Effector CD4-positive, alpha-beta T cell (primary cell): Measurements from ENCODE around the gene CD46.
"Not testable (repeated sequence)": the region's sequence is repeated elsewhere in the genome, so short reads cannot be mapped to it uniquely, and the experiment has no call there.

Experiments
- DNase-seq: peaks from one replicate; pipeline ENCODE4 v3.0.0-alpha.2; 2020

The CD46 gene

GRCh38 chr1:207751463-207751789 is 428 bp upstream of the CD46 start:
- not testable (repeated sequence) for DNase-seq

DNA sequence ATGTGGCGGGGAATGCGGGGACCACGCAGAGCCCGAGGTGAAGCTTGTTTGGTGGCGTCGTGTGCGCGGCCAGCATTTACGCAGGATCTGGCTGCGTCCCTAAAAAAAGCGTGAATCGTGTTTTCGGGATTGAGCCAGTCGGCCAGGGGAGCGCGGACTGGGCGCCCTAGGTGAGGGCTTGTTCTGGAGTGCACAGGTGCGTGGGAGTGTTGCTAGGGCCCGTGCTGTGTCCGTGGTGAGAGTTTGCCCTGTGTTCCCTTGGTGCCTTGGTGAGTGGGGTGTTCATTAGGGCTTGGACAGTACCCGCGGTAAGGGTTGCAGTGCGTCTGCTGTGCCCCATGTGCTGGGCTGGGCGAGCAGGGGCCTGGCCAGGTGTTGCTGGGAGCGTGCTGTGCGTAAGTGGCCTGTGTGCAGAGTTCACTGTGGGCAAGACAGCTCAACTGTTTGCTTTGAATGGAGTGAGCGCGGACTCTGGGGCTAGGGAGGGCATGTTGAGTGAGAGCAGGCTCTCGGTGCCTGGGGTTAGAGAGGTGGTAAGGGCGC is 673 bp downstream of the CD46 start:
- no peak for DNase-seq

DNA sequence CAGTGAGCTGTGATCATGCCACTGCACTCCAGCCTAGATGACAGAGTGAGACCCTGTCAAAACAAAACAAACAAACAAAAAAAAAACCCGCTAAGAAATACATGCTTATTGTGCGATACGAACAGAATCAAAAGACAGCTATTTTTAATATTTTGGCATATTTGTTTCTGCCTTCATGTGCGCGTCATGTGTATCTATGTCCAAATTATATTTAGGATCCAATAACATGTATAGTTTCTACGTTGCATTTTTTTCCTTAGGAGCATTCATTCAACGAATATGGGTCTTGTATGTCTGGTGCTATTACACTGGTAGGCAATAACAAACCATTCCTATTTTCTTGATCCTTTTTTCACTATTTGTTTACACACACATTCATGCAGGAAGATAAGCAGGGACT is 1.8 kb downstream of the CD46 start:
- DNase-seq: no peak

DNA sequence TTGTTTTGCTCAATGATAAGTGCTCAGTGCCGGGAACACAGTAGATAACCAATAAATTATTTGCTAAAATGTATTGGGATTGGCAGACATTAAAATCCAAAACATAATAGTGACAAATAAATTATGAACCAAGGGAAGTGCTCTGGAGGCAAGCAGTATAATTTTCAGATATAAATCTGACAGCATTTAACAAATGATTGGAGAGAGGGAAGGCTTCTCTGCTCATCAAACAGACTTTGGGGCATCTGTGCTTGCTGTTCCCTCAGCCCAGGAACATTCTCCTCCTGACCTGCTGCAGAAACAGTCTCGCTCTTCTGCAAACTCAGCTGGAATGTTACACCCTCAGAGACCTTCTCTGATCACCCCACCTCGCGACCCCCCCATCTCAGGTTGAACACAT is 2.2 kb downstream of the CD46 start:
- DNase-seq: no peak

DNA sequence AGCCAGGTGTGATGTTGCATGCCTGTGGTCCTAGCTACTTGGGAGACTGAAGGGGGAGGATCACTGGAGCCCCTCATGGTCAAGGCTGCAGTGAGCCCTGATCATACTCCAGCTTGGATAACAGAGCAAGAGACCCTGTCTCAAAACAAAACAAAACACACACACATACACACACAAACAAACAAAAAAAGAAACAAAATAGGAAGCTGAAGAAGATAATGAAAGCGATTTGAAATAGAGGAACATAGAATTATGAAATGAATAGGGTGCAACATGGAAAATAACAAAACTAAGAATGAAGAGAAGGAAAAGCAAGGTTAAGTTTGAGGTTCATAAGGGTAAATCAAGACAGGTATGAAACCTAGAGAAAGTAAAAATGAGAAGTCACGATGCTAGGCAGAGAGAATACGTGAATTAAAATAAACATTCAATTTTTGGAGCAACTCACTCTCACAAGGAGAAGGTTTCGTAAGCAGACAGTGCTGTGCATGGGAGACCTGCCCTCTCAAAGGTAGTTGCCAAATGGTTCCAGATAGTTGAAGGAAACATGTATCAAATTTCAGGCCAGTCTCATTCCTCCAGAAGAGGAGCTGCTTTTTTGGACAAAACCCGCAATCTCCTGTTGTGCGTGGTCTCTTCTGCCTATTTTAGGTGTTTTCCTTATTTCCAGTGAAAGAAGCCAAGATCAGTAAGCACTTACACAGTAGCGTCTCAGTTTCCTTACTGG is 3.3 kb downstream of the CD46 start:
- no peak for DNase-seq

DNA sequence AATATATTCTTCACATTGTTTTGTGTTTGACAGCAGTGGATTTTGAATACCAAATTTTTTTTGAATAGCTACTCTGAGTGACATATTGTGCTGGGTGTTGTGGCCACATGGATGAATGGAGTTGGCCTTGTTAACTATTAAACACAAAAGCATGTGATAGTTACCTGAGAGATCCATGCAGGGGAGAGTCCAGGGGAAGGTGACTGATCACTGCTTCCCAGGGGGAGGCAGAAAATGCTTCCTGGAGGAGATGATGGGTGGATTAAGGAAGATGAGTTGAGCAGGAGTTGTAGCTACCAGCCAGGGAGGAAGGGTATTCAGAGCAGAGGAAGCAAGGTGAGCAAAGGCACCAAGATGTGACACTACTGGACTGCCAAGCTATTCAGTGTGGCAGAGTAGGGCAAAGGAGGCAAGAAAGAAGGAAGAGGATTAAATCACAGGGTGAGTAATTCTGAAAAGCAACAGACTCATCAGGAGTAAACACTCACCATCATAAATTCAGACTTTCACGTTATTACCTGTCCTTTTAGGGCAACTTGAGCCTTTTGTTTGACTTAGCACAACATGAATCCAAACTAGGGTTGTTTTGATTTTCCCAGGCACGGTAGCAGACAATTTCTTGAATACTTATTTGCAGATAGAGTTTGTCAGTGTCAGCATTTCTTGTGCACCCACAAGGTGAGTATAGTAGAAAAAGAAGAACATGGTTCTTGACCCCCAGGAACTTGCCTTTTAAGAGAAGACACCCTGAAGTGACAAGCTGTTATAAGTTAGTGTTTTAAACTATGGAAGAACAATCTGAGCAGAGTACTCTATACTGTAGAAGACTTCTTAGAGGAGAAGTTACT is 4.2 kb downstream of the CD46 start:
- no peak for DNase-seq

DNA sequence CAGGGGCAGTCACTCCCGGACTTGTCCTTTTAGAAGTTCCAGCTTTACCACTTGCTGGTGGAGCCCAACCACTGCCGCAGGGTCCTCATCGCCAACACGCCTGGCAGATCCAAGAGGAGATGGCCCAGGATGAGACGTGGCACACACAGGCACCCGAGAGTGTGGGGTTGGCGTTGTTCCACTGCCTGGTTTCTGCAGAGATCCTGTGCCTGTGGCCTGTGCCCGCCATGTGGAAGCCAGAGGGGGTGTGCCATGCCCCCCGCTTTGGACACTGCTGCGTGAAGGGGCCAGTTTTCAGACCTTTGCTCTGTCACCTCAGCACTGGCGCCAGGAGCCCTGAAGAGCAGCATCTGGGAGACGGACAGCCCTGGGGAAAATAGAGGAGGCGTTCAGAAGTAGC is 10.8 kb downstream of the CD46 start:
- no peak for DNase-seq

GRCh38 chr1:207763091-207763490 is 11.2 kb downstream of the CD46 start:
- no peak for DNase-seq

GRCh38 chr1:207763972-207764371 is 12.1 kb downstream of the CD46 start:
- no peak for DNase-seq

DNA sequence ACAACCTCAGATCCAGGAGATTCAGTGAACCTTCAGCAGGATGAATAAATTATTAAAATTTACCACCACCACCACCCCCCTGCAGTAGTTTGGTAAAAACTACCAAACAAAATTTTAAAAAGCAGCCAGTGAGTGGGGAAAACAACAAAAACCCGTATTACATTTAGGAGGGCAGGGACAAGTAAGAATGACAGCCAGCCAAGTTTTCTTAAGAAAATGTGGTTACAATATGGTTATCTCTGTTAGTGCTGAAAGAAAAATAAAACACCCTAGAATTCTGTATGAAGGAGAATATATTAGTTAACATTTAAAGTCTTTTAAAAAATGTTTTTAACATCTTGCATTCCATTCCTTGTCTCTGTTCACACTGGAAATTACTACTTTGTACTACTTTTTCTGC is 14.7 kb downstream of the CD46 start:
- DNase-seq: no peak

- DNase-seq: not testable (repeated sequence)
These were observed 18.7 kb downstream of the CD46 start for GRCh38 chr1:207770514-207770913.

GRCh38 chr1:207776045-207776444 is 24.2 kb downstream of the CD46 start:
- not testable (repeated sequence) for DNase-seq

DNA sequence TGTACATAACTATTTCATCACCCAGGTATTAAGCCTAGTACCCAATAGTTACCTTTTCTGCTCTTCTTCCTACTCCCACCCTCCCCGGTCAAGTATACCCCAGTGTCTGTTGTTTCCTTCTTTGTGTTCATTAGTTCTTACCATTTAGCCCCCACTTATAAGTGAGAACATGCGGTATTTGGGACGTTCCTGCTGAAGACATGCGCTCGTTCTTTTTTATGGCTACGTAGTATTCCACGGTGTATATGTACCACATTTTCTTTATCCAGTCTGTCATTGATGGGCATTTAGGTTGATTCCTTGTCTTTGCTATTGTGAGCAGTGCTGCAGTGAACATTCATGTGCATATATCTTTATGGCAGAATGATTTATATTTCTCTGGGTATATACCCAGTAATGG is 25.6 kb downstream of the CD46 start:
- DNase-seq: not testable (repeated sequence)

DNA sequence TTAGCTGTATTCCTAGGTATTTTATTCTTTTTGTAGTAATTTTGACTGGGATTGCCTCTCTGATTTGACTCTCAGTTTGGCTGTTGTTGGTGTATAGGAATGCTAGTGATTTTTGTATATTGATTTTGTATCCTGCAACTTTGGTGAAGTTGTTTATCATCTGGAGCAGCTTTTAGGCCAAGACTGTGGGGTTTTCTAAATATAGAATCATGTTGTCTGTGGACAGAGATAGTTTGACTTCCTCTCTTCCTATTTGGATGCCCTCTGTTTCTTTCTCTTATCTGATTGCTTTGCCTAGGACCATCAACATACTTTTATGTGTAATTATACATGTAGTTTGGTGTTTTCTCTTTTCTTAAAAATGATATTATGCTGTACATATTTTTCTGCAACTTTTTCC is 27.2 kb downstream of the CD46 start:
- DNase-seq: no peak

GRCh38 chr1:207781312-207781711 is 29.5 kb downstream of the CD46 start:
- no peak for DNase-seq

DNA sequence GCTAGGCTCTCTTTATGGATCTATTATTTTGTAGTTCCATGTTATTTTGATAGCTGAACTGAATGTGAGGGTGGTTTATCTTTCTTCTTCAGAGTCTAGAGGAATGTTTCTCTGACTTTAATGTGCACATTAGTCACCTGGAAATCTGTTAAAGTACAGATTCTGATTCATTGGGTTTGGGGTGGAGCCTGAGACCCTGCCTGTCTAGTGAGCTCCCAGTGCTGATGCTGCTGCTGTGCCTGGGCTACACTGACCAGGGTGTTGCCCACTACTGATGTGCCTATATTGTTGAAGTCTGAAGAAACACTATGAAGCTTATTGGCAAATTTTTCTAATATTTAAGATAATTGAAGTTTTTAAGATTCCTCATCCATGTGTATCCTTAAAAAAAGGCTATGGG is 35.9 kb downstream of the CD46 start:
- DNase-seq: no peak

- DNase-seq: no peak
These were observed 37.5 kb downstream of the CD46 start for GRCh38 chr1:207789386-207789785.

GRCh38 chr1:207789792-207790787 is 38.2 kb downstream of the CD46 start:
- no peak for DNase-seq

GRCh38 chr1:207791290-207791689 is 39.4 kb downstream of the CD46 start:
- no peak for DNase-seq

- no peak for DNase-seq
These were observed 41.5 kb downstream of the CD46 start for GRCh38 chr1:207793327-207793726.

GRCh38 chr1:207794861-207795260 is 43.0 kb downstream of the CD46 start:
- no peak for DNase-seq

DNA sequence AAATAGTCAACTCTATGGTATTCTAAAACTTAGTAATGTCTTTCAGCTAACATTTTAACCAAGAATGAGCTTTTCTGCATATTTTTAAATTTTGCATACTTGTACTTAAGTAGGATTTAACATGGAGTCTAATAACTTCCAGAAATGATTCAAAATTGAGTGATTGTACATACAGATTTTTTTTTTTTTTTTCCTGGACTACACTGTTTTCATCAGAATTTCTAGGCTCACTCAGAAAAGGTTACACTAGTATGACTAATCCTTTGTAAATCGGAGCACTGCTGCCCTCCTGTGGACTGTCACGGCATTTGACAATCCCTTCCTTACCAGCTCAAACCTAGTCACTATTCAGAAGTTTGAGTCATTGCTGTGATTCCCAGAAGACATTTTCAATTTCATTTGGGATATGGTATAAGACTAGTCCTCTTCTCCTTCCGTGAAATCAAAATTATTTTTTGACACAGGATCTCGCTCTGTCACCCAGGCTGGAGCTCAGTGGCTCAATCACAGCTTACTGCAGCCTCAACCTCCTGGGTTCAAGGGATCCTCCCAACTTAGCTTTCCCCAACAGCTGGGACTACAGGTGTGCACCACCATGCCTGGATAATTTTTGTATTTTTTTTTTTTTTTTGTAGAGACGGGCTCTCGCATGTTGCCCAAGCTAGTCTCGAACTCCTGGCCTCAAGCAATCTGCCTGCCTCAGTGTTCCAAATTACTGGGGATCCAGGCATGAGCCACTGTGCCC is 45.5 kb downstream of the CD46 start:
- peak; percentile 69 for DNase-seq
